Measurements from ENCODE around the gene LIX1. TPM values are rescaled to one million over a fixed set of nuclear protein-coding genes. Genes with fewer than 3 reads are reported as not detected.

LIX1 gene
- polyA plus RNA-seq, 2 of the 4 experiments (the other 2 are of a cell fraction): not detected

DNA sequence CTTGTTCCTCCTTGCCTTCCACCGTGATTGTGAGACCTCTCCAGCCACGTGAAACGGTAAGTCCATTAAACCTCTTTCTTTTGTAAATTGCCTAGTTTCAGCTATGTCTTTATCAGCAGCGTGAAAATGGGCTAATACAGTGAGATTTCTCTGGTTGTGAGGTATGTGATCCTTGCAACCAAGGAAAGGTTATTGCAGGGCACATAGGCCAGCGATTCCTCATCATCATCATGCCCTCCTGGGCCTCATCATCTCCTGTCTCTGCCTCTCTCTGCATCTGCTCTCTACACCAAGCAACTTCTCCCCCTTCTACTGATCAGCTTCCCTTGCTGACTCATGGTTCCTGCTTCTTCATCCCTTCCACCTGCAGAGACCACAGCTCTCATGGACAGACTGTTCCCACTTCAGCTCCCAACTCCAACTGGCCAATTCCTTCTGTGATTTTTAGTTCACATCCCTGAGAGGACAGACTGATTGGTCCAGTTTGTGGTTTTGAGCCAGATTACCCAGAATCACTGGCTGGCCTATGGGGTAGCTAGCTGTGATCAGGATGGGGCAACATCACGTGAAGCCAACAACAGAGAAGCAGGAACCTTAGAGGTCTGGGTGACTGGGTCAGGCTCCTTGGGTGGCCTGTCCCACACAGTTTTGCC lies 53.1 kb downstream of the LIX1 start:
- ATAC-seq: no peak
- no peak for DNase-seq (ENCODE audit: low read depth in 1 of 2, low spot score in 1 of 2)
- TF ChIP-seq CBX8 (IDR thresholded peaks at IDR 0.05) (no peak), CHD2 (IDR thresholded peaks at IDR 0.05; ENCODE audit: low read length, partially characterized antibody) (no peak), ZC3H11A (IDR thresholded peaks at IDR 0.05) (no peak), NFE2L2 (conservative IDR thresholded peaks at IDR 0.05; ENCODE audit: low read length) (no peak), POLR2AphosphoS2 (conservative IDR thresholded peaks at IDR 0.05; ENCODE audit: low read length) (no peak), GATA3 (IDR thresholded peaks at IDR 0.05; ENCODE audit: borderline replicate concordance) (no peak), KDM1A (IDR thresholded peaks at IDR 0.05; ENCODE audit: low read depth) (no peak), RNF2 (IDR thresholded peaks at IDR 0.05; ENCODE audit: borderline replicate concordance, low read depth) (no peak), CBX2 (IDR thresholded peaks at IDR 0.05; ENCODE audit: borderline replicate concordance, low read depth) (no peak), RAD21 (conservative IDR thresholded peaks at IDR 0.05 in 1 of 2, IDR thresholded peaks at IDR 0.05 in 1 of 2) (no peak), EHF (CRISPR knock-in tag; IDR thresholded peaks at IDR 0.05) (no peak), SMC3 (IDR thresholded peaks at IDR 0.05) (no peak), KDM5A (IDR thresholded peaks at IDR 0.05) (no peak), HOXB13 (CRISPR knock-in tag; IDR thresholded peaks at IDR 0.05; ENCODE audit: low read depth) (no peak), ZNF302 (CRISPR knock-in tag; IDR thresholded peaks at IDR 0.05) (no peak), SREBF2 (IDR thresholded peaks at IDR 0.05) (no peak)
- TF ChIP-seq, protein P1, sequence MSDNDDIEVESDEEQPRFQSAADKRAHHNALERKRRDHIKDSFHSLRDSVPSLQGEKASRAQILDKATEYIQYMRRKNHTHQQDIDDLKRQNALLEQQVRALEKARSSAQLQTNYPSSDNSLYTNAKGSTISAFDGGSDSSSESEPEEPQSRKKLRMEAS (IDR thresholded peaks at IDR 0.05): no peak
- TF ChIP-seq, protein P2, sequence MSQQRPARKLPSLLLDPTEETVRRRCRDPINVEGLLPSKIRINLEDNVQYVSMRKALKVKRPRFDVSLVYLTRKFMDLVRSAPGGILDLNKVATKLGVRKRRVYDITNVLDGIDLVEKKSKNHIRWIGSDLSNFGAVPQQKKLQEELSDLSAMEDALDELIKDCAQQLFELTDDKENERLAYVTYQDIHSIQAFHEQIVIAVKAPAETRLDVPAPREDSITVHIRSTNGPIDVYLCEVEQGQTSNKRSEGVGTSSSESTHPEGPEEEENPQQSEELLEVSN (IDR thresholded peaks at IDR 0.05; ENCODE audit: borderline replicate concordance, low read depth): no peak
- H3K4me1 ChIP-seq: no peaks in the 10 kb centered on the region
- ChIA-PET POLR2A (no interaction called here), CTCF (interaction anchor here (1.0 kb wide), 1 partner anchor 30 kb away, joined by 3 read pairs; no protein-coding TSS in a partner anchor)
- WGBS (ENCODE audit: missing lambda C conversion rate): 69% methylated on average over 6 of the region's 6 CpGs
- no peak overlapping the region for H3K27ac ChIP-seq
- no peaks in the 10 kb centered on the region for H3K9me3 ChIP-seq
- no peak overlapping the region for H3K4me3 ChIP-seq
- no peak for FAIRE-seq
- no peak overlapping the region for H3K4me2 ChIP-seq

DNA sequence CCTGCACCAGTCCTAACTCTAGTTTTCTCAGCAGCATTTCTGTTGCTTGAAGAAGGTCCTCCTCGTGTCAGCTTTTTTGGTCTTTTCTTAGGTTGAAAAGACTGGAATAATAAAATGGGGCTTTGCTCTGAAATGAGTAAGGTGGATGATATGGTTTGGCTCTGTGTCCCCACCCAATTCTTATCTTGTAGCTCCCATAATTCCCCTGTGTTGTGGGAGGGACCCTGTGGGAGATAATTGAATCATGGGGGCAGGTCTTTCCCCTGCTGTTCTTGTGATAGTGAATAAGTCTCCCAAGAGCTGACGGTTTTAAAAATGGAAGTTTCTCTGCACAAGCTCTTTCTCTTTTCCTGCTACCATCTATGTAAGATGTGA lies 53.6 kb downstream of the LIX1 start:
- ATAC-seq (no peak), FAIRE-seq (no peak), DNase-seq (ENCODE audit: low read depth in 1 of 2, low spot score in 1 of 2) (no peak)
- no peak overlapping the region for H3K4me2 ChIP-seq
- CTCF ChIA-PET: interaction anchor here (1.0 kb wide), 1 partner anchor 29 kb away, joined by 3 read pairs; no protein-coding TSS in a partner anchor
- H3K9me3 ChIP-seq: no peaks in the 10 kb centered on the region
- TF ChIP-seq RARB (CRISPR knock-in tag; IDR thresholded peaks at IDR 0.05) (no peak), SREBF2 (IDR thresholded peaks at IDR 0.05) (no peak), HDAC2 (IDR thresholded peaks at IDR 0.05) (no peak), EHF (CRISPR knock-in tag; IDR thresholded peaks at IDR 0.05) (no peak)
- no peak overlapping the region for H3K27ac ChIP-seq
- POLR2A ChIA-PET: no interaction called here
- H3K4me3 ChIP-seq: no peak overlapping the region
- no peaks in the 10 kb centered on the region for H3K4me1 ChIP-seq
- WGBS (ENCODE audit: missing lambda C conversion rate): 49% methylated on average over 2 of the region's 2 CpGs

DNA sequence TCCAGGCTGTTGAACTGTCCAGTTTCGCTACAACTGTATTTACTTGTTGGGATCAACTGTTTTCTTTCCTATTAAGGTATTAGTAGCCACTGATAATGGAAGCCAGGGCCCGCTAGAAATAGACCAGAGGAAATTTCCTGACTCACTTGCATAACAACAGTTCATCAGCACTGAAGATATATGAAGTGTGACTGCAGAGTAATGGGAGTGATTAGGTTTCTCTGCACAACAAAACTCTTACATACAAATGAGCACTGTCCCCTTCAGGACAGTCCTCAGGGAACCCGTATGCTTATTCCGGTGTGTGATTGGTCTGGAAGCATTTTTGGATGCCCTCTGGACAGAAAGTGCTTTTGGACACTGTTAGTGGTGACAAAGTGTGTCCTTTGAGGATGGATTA lies 55.3 kb downstream of the LIX1 start:
- 68% methylated on average over 4 of the region's 4 CpGs for WGBS (ENCODE audit: missing lambda C conversion rate)
- Histone ChIP-seq H3K4me3 (no peak overlapping the region), H3K4me1 (no peaks in the 10 kb centered on the region), H3K4me2 (no peak overlapping the region), H3K9me3 (no peaks in the 10 kb centered on the region), H3K27ac (no peak overlapping the region)
- ATAC-seq (no peak; a peak in 1 of 6 replicates), DNase-seq (ENCODE audit: low read depth in 1 of 2, low spot score in 1 of 2) (no peak), FAIRE-seq (no peak)
- CTCF ChIA-PET: no interaction called here
- no peak for TF ChIP-seq FOXS1 (CRISPR knock-in tag; IDR thresholded peaks at IDR 0.05)
- POLR2A ChIA-PET: no interaction called here
